ENCODE data around the gene INPP5F.
"Not testable (repeated sequence)": the region's sequence is repeated elsewhere in the genome, so short reads cannot be mapped to it uniquely, and the experiment has no call there.

The INPP5F gene

GRCh38 chr10:119706521-119707278 is 19.1 kb upstream of the INPP5F start:
- H3K4me3 ChIP-seq (ENCODE audit: control insufficient read depth, low read depth, low read length), result no peak overlapping the region
- no peak for TF ChIP-seq CTCF (conservative IDR thresholded peaks at IDR 0.05; ENCODE audit: control insufficient read depth, insufficient read depth, low read depth, low read length)
- DNase-seq (ENCODE audit: low read depth), result no peak

- not testable (repeated sequence) for H3K4me3 ChIP-seq (ENCODE audit: control insufficient read depth, low read depth, low read length); DNase-seq (ENCODE audit: low read depth)
Observed at GRCh38 chr10:119707331-119707730, 18.5 kb upstream of the INPP5F start.

GRCh38 chr10:119710935-119711334 is 14.9 kb upstream of the INPP5F start:
- H3K4me3 ChIP-seq (ENCODE audit: control insufficient read depth, low read depth, low read length); DNase-seq (ENCODE audit: low read depth): not testable (repeated sequence)

GRCh38 chr10:119713744-119714483 is 11.9 kb upstream of the INPP5F start:
- TF ChIP-seq CTCF (conservative IDR thresholded peaks at IDR 0.05; ENCODE audit: control insufficient read depth, insufficient read depth, low read depth, low read length), result no peak
- H3K4me3 ChIP-seq (ENCODE audit: control insufficient read depth, low read depth, low read length), result no peak overlapping the region
- DNase-seq (ENCODE audit: low read depth), result no peak

- H3K4me3 ChIP-seq (ENCODE audit: control insufficient read depth, low read depth, low read length), result no peak overlapping the region
- TF ChIP-seq CTCF (conservative IDR thresholded peaks at IDR 0.05; ENCODE audit: control insufficient read depth, insufficient read depth, low read depth, low read length), result no peak
- no peak for DNase-seq (ENCODE audit: low read depth)
Observed at GRCh38 chr10:119714484-119714816, 11.4 kb upstream of the INPP5F start.

- DNase-seq (ENCODE audit: low read depth), result no peak
- TF ChIP-seq CTCF (conservative IDR thresholded peaks at IDR 0.05; ENCODE audit: control insufficient read depth, insufficient read depth, low read depth, low read length), result no peak
- H3K4me3 ChIP-seq (ENCODE audit: control insufficient read depth, low read depth, low read length), result no peak overlapping the region
Observed at GRCh38 chr10:119715628-119716505, 10.0 kb upstream of the INPP5F start.

GRCh38 chr10:119723161-119723560 is 2.7 kb upstream of the INPP5F start:
- TF ChIP-seq CTCF (conservative IDR thresholded peaks at IDR 0.05; ENCODE audit: control insufficient read depth, insufficient read depth, low read depth, low read length), result no peak
- no peak overlapping the region for H3K4me3 ChIP-seq (ENCODE audit: control insufficient read depth, low read depth, low read length)
- no peak for DNase-seq (ENCODE audit: low read depth)
